Thyroid gland (tissue), 4 donors: ENCODE data around the gene DPY19L2. TPM values are rescaled to one million over a fixed set of nuclear protein-coding genes. Genes with fewer than 3 reads are reported as not detected.
"Not testable (repeated sequence)": the region's sequence is repeated elsewhere in the genome, so short reads cannot be mapped to it uniquely, and the experiment has no call there.

Experiments used
- DNase-seq, 2 donors: peaks; one replicate each; pipeline ENCODE4 v3.0.0-alpha.2; 2019
- H3K27ac ChIP-seq, 3 donors: fragments of 200-600 bp; sonication (generic); 1 replicate in 2 of 3; 2 replicates in 1 of 3; pipeline ENCODE4 v1.5.1; 2016 to 2019; ENCODE audit warnings: mild to moderate bottlenecking in 1 of 3, moderate library complexity in 1 of 3
- H3K27me3 ChIP-seq: fragments of 200-600 bp; sonication (generic); one replicate; pipeline ENCODE4 v1.5.1; 2019
- H3K36me3 ChIP-seq, 2 donors: fragments of 200-600 bp; sonication (generic); one replicate each; pipeline ENCODE4 v1.5.1; 2016 to 2019
- H3K4me1 ChIP-seq, 2 donors: fragments of 200-600 bp; sonication (generic); one replicate each; pipeline ENCODE4 v1.5.1; 2017 to 2019
- H3K4me3 ChIP-seq, 3 donors: fragments of 200-600 bp; sonication (generic); replicated peaks in 1 of 3; 1 replicate in 2 of 3; 2 replicates in 1 of 3; pipeline ENCODE4 v1.5.1; 2016; ENCODE audit warnings: mild to moderate bottlenecking in 1 of 3
- H3K9me3 ChIP-seq: fragments of 200-600 bp; sonication (generic); one replicate; pipeline ENCODE4 v1.5.1; 2017
- POLR2A ChIP-seq, 2 donors: fragments of 450-650 bp; IDR thresholded peaks; one replicate each; pipeline ENCODE4 v1.6.1; 2017; ENCODE audit warnings: antibody characterized with exemption in 2 of 2, mild to moderate bottlenecking in 2 of 2, moderate library complexity in 1 of 2
- WGBS, 2 donors: methylation state at CpG; one replicate each; pipeline ENCODE4 v1.1.5; 2017; 5-methylcytosine and 5-hydroxymethylcytosine counted together
- intact Hi-C: fragments of 100-400 bp; cut with DNase I; formaldehyde crosslinking; loops from one replicate; pipeline ENCODE4 v1.15.1; 2023
- total RNA-seq, 4 donors: library from RNA; depleted of rRNA; stranded (reverse); fragments of >200 nt; gene quantifications; one replicate each; pipeline ENCODE4 v1.2.3, GENCODE V29; 2016
- TF ChIP-seq, protein P1 (sequence below), 6 experiments: fragments of 200-600 bp in 3 of 6; fragments of 450-650 bp in 3 of 6; sonication (generic) in 3 of 6; IDR thresholded peaks; one replicate each; pipeline ENCODE4 v1.5.1; 2016 to 2019; ENCODE audit warnings: antibody characterized with exemption in 6 of 6, mild to moderate bottlenecking in 2 of 6, inconsistent platforms in 1 of 6, moderate library complexity in 1 of 6

DPY19L2 gene
- total RNA-seq, 4 donors from 2014 or later = 32.2 to 93.0 (median 59.8) TPM

DNA sequence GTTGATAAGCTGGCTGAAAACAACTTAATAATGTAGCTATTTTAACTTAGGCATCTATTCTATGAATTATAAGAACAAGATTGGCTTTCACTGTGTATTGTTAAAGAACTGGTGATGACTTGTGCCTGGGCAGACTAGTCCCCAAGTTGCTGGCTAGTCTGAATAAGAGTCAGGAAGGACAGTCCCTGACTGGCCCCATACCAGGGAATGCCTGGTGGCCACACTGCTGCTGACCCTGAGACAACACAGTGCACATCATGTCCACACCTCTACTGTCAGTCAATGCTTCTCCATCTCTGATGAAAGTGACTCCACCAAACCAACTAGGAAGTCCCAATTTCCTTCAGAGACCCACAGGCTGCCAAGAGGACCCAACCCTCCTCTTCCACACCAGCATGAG lies 130.5 kb downstream of the DPY19L2 start:
- H3K36me3 ChIP-seq, H3K9me3 ChIP-seq, DNase-seq, H3K4me1 ChIP-seq, H3K4me3 ChIP-seq, H3K27me3 ChIP-seq, H3K27ac ChIP-seq, intact Hi-C loops: not testable (repeated sequence)

DNA sequence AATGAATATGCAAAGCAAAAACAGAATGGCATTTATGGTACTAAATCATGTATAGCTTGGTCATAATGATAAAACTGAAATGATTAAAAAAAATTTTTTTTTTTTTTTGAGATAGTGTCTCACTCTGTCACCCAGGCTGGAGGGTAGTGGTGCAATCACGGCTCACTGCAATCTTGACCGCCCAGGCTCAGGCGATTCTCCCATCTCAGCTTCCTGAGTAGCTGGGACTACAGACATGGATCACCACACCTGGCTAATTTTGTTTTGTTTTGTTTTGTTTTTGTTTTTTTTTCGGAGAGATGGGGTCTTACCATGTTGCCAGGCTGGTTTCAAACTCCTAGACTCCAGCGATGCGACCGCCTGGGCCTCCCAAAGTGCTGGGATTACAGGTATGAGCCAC lies 138.7 kb downstream of the DPY19L2 start:
- H3K4me3 ChIP-seq, H3K9me3 ChIP-seq, H3K27me3 ChIP-seq, H3K4me1 ChIP-seq, intact Hi-C loops, H3K36me3 ChIP-seq: not testable (repeated sequence)
- peak overlapping the region in 1 of 3 donors; percentile 38 for H3K27ac ChIP-seq
- 33 to 42% methylated on average over 7 of the region's 7 CpGs for WGBS, 2 donors
- peak; percentile 55 to 66 for DNase-seq

DNA sequence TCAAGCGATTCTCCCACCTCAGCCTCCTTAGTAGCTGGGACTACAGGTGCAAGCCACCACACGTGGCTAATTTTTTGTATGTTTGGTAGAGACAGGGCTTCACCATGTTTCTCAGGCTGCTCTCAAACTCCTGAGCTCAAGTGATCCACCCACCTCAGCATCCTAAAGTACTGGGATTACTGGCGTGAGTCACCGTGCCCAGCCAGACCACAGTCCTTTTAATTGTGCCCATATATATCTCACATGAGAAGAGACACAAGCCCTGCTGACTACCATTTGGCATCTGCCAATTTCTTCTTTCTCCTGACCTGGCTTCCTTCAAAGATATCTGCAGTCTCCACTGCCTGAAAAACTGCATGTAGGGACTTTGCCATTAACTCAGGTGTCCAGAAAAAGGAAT lies 142.5 kb downstream of the DPY19L2 start:
- Histone ChIP-seq H3K4me1 (peaks cover 9 to 19% of the 10 kb centered on the region in 2 donors), H3K27me3 (no peaks in the 10 kb centered on the region), H3K27ac (no peak overlapping the region), H3K36me3 (no peaks in the 10 kb centered on the region), H3K9me3 (no peaks in the 10 kb centered on the region), H3K4me3 (no peak overlapping the region)
- WGBS, 2 donors = 97 to 98% methylated on average over 4 of the region's 4 CpGs
- intact Hi-C loops = no loop called here
- TF ChIP-seq, protein P1, sequence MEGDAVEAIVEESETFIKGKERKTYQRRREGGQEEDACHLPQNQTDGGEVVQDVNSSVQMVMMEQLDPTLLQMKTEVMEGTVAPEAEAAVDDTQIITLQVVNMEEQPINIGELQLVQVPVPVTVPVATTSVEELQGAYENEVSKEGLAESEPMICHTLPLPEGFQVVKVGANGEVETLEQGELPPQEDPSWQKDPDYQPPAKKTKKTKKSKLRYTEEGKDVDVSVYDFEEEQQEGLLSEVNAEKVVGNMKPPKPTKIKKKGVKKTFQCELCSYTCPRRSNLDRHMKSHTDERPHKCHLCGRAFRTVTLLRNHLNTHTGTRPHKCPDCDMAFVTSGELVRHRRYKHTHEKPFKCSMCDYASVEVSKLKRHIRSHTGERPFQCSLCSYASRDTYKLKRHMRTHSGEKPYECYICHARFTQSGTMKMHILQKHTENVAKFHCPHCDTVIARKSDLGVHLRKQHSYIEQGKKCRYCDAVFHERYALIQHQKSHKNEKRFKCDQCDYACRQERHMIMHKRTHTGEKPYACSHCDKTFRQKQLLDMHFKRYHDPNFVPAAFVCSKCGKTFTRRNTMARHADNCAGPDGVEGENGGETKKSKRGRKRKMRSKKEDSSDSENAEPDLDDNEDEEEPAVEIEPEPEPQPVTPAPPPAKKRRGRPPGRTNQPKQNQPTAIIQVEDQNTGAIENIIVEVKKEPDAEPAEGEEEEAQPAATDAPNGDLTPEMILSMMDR (IDR thresholded peaks at IDR 0.05) = no peak
- no peak for TF ChIP-seq POLR2A (IDR thresholded peaks at IDR 0.05)
- no peak for DNase-seq

DNA sequence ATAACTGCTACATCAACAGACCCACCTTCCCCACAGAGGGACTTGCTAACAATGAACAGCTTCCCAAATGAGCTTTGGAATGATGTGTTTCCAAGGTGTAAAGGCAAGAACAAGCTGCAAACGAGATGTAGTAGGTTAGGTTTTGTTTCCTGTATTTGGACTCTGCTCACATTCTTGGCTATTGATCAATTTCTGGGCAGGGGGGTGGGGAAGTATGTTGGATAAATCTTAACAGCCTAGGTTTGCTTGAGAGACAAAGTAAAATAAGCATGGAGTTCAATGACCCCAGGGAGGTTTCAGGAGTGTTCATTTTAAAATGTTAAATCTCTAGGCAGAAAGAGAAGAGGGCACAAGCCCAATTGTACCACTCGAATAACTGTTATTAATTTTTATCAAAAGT lies 146.6 kb downstream of the DPY19L2 start:
- peak; percentile 57 to 58 for DNase-seq
- WGBS, 2 donors = 37 to 43% methylated on average over 2 of the region's 2 CpGs
- TF ChIP-seq, protein P1 (IDR thresholded peaks at IDR 0.05) = no peak
- no peaks in the 10 kb centered on the region for H3K36me3 ChIP-seq
- H3K9me3 ChIP-seq = no peaks in the 10 kb centered on the region
- no peaks in the 10 kb centered on the region for H3K27me3 ChIP-seq
- H3K27ac ChIP-seq = no peak overlapping the region
- peaks cover 0 to 11% of the 10 kb centered on the region in 2 donors for H3K4me1 ChIP-seq
- intact Hi-C loops = no loop called here
- H3K4me3 ChIP-seq = no peak overlapping the region

Other genes with a start within 250 kb of the DPY19L2 start
- gene RXYLT1, start 111.4 kb upstream of the DPY19L2 start, total RNA-seq = 10 to 100 TPM; 11.9 to 30.0 (median 16.8) TPM
- gene SRGAP1, start 176.2 kb upstream of the DPY19L2 start, total RNA-seq = 10 to 100 TPM; 14.1 to 26.3 (median 20.9) TPM